GM18505 (cell line): ENCODE data around the gene GCH1.
"Not testable (repeated sequence)": the region's sequence is repeated elsewhere in the genome, so short reads cannot be mapped to it uniquely, and the experiment has no call there.

ENCODE experiments used
- ATAC-seq: cut with Tn5 transposase; IDR thresholded peaks from one replicate; pipeline ENCODE4 v1.9.1; 2021; ENCODE audit not compliant: unreplicated experiment
- POLR2A ChIP-seq: IDR thresholded peaks from 4 replicates; pipeline ENCODE4 v1.6.1; 2011; ENCODE audit warnings: borderline replicate concordance; ENCODE audit not compliant: insufficient read depth, insufficient read length; ENCODE audit errors: extremely low read depth

GCH1 gene

DNA sequence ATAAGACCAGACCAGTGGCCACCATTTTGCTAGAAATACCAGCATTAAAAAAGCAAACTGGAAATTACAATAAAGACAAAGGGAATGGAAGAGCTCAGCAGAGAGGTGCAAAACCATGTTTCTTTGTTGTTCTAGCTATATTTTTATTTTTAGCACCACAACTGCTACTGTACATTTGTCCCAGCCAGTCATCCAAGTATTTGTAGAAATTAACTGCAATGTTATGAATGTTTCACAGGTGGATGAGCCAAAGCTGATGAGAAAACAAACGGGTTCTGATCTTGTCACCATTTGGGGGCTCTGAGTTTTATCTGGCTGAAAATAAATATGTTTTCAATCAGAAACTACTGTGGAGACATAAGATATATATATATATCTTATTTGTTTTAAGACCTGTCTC lies 24.9 kb upstream of the GCH1 start:
- no peak for TF ChIP-seq POLR2A
- ATAC-seq = no peak

DNA sequence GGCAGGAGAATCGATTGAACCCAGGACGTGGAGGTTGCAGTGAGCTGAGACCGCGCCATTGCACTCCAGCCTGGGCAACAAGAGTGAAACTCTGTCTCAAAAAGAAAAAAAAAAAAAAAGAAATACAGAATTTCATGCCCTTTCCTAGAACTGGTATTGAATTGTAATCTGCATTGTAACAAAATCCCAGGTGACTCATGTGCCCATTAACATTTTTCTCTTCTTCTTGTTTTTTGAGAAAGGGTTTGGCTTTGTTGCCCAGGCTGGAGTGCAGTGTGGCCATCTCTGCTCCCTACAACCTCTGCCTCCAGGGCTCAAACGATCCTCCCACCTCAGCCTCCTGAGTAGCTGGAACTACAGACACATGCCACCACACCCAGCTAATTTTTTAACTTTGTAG lies 23.9 kb upstream of the GCH1 start:
- ATAC-seq = not testable (repeated sequence)

DNA sequence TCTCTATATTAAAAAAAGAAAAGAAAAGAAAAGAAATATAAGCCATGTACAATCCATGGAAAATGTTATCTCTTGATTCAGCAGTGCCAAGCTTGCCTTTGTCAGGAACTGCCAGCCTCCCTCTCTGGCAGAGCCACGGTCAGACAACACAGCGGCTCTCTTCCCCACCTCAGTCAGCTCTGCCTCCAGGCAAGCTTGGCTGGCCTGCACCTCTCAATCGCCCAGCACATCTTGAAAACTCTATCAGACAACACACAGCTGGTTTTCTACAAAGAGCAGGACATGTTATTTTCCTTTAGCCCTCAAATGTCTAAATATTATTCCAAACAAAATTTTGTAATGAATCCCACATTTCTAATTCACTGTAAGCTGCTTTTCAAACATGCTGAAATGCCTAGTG lies 20.0 kb upstream of the GCH1 start:
- ATAC-seq = no peak
- TF ChIP-seq POLR2A = no peak

DNA sequence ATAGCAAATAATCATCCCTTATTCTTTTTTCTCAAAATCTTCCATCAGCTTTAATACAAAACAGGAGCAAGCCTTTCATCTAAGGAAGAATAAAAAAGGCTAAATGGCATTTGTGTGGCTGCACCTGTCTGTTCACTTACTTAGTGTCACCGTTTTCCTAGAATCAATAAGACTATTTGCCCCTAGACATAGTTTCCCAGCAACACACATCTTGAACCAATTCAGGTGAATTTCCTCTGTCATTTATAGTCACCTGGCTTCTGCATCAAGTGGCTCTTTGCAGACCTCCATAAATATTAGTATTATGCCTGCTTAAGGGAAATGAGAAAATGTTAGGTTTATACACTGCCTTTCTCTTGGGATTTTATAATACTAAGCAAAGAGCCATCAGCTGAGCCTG lies 17.4 kb upstream of the GCH1 start:
- no peak for ATAC-seq
- TF ChIP-seq POLR2A = no peak

DNA sequence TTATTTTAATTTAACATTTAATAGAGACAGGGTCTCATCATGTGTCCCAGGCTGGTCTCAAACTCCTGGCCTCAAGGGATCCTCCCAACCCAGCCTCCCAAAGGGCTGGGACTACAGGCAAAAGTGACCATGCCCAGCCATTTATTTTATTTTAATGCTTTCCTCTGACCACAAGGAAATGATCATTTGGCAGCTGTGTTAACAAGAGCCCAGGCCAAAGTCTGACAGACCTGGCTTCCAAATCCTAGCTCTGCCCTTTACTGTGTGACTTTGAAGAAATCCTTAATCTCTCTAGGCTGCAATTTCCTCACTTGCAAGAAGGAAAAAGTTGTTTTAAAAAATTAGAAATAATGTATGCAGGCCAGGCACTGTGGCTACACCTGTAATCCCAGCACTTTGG lies 16.7 kb upstream of the GCH1 start:
- no peak for ATAC-seq

DNA sequence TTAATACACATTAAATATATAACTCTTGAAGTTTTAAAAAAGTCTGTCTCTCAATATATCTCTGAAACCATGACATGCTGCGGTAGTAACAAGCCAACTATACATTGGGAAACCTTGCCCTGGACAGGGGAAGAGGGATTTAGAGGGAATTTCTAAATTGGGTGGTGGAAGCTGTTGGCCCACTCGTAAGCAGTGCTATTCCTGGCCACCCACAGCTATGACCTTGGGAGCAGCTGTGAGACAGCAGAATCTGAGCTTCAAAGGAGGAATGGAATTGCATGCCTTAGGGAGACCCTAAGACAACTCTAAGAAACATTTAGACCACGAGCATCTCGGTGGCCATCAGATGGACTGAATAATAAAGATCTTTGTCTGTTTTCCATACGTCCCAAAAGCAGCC lies 15.8 kb upstream of the GCH1 start:
- no peak for TF ChIP-seq POLR2A
- ATAC-seq = no peak

More for the DNA sequence above, 16.7 kb upstream of the GCH1 start:
- no peak for TF ChIP-seq POLR2A

DNA sequence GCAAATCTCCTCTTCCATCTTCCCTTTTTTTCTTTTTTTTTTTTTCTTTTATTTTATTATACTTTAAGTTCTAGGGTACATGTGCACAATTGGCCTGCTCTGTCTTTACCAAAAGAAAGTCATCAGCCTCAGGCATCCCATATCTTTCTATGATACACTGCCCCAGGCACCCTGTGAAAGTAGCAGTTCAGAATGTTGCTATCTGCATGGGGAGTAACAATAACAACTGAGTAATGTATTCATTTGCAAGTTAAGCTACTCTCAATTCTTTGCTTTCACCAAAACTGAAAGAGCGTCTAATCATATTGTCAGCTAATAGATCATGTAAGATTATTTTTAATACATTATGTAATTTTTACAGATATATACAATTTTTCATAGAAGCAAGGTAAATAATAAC lies 13.5 kb upstream of the GCH1 start:
- ATAC-seq = no peak
- TF ChIP-seq POLR2A = no peak

DNA sequence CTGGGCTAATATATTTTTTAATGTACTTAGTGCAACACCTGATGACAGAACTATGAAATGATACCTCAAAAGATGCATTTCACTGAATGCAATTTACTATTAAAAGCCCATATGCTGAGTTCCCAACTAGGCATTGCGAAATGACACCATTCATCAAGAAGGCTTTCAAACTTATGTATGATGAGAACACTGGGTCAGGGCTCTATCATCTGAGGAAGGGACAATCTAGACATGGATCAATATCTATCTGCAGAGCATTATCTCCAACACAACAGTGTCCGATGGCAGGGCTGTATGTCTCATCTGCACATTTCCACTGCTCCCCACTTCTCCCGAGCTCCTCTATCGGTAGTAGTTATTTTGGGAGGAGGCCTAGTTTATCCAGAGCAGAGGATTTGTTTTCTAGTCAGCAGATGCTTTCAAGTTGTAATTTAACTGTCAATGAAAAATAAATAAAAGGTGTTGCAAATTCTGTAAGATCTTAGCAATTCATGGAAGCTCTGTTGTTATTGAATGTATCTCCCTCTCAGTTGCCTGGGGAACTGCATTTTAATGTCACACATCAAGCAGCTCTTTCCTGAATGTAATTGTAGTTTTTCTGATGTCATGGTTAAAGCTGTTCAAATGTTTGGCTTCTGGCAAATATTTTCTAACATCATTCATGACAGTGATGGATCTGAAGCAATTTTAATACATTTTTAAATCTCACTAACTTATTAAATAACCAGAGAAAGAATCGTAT lies 7.4 kb upstream of the GCH1 start:
- TF ChIP-seq POLR2A = no peak
- ATAC-seq = no peak

DNA sequence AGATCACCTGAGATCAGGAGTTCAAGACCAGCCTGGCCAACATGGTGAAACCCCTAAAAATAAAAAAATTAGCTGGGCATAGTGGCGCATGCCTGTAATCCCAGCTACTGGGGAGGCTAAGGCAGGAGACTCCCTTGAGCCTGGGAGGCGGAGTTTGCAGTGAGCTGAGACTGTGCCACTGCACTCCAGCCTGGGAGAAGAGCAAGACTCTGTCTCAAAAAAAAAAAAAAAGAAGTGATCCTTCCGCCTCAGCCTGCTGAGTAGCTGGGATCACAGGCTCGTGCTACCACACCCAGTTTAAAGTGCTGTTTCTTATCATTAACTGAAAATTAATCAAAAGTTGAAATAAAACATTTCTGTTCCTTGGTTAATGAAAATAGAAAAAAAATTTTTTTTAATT lies 6.3 kb upstream of the GCH1 start:
- ATAC-seq = not testable (repeated sequence)

DNA sequence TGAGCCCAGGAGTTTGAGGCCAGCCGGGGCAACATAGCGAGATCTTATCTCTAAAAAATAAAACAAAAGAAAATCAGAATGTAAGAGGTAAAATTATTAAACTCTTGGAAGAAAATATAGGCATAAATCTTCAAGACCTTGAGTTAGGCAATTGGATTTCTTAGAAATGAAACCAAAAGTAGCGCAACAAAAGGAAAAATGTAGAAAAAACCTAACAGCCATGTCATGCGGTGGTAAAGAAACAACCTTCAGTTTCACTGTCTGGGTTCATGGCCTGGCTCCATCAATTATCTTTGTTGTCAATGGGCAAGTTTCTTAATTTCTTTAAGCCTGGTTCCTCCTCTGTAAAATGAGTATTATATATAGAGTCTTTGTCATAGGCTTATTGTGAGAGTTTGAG lies 5.6 kb upstream of the GCH1 start:
- ATAC-seq = no peak
- no peak for TF ChIP-seq POLR2A

DNA sequence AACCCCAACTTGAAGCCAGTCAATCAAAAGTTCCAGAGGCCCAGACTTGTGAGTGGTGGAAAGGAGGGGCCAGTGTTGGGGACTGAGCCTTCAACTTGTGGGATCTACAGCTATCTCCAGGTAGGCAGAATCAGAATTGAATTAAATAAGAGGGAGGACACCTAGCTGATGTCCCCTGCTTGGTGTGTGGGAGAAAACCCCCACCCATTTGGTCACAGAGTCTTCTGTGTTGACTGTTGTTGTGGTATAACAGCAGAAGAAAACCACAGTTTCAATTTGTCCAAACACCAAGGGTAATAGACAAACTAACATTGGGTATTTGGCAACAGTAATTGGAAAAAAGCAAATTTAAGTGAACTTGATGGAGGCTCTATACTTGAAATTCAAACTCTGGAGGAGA lies 3.4 kb upstream of the GCH1 start:
- no peak for ATAC-seq
- no peak for TF ChIP-seq POLR2A

DNA sequence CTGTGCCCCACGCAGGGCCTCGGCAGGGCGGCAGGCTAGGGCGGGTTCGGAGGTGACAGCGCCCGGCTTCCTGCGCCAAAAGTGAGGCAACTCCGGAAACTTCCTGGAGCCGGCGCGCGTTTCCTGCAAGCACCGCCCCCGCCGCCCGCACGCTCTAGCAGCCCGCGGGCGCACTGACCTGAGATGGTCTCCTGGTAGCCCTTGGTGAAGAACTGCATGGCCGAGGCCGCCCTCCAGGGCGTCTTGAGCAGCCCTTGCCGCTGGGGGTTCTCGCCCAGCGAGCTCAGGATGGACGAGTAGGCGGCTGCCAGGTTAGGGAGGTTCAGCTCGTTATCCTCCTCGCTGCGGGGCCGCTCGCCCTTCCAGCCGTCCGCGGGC lies 494 bp downstream of the GCH1 start:
- TF ChIP-seq POLR2A = no peak
- ATAC-seq = peak; percentile 55

DNA sequence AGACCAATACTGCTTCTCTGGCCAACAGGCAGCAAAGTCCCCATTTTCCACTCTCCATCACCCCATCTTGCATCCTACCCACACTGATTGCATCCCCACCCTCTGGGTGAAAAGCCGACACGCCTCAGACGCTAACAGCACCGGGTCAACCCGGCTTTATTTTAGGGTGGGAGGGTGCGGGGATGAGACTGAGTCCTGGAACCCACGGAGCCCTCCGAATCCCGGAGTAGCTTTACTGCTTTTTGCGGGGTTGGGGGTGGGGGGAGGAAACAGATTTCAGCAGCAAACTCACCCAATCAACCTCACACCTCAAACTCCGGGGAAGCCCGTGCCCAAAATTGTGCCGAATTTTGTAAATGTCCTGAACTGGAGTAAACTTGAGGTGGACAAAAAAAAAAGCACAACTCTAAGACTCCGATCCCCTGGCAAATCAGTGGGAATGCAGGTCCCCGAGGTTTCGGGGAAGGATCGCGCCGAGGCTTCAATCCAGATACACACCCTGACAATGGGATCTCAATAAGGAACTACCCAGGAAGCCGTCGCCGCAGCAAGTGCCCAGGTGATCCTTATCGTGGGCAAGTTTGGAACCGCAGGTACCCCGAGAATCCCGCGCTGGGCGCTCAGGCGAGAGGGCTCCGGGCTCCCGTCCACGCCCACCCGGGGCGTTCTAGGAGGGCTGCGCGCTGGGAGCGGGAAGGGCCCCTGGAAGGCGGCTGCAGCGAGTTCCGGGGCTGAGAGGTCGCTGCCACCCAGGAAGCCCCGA lies 1.1 kb downstream of the GCH1 start:
- no peak for TF ChIP-seq POLR2A
- no peak for ATAC-seq

DNA sequence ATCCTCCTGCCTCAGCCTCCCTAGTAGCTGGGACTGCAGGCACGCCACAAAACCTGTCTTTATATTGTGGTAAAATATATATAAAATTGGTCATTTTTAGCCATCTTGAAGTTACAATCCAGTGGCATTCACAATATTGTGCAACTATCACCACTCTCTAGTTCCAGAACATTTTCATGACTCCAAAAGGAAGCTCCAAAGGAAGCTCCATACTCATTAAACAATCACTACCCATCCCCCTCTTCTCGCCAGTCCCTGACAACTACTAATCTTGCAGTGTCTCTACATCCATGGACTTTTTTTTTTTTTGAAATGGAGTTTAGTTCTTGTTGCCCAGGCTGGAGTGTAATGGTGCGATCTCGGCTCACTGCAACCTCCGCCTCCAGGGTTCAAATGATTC lies 3.1 kb downstream of the GCH1 start:
- no peak for TF ChIP-seq POLR2A
- no peak for ATAC-seq

DNA sequence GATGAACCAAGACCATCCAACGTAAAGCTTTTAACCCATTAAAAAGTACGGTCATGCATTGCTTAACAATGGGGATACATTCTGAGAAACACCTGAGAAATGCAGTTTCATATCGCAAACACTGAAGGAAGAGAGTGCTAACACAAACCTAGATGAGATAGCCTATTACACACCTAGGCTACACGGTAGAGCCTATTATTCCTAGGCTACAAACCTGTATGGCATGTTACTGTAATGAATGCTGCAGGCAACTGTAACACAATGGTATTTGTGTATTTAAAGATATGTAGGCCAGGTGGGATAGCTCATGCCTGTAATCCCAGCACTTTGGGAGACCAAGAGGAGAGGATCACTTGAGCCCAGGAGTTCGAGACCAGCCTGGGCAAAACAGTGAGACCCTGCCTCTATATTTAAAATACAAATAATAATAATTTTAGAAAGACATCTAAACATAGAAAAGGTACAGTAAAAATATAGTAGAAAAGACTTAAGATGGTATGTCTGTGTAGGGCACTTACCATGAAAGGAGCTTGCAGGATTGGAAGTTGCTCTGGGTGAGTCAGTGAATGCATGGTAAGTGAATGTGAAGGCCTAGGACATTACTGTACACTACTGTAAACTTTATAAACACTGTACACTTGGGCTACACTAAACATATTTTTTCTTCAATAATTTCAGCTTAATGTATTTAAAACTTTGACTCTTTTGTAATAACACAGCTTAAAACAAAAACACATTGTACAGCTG lies 4.6 kb downstream of the GCH1 start:
- not testable (repeated sequence) for ATAC-seq
